Fibroblast of the aortic adventitia (primary cell): ENCODE data around the gene SFI1. TPM values are rescaled to one million over a fixed set of nuclear protein-coding genes. Genes with fewer than 3 reads are reported as not detected.

Experiments used
- DNase-seq: peaks from one replicate; pipeline ENCODE4 v3.0.0-alpha.2; 2010; ENCODE audit warnings: low read depth
- H3K4me3 ChIP-seq: 2 replicates; pipeline ENCODE4 v1.5.1; 2011; ENCODE audit warnings: low read depth, mild to moderate bottlenecking, control low read depth, low read length, moderate library complexity
- CTCF ChIP-seq: IDR thresholded peaks from 2 replicates; pipeline ENCODE4 v1.5.1; 2011; ENCODE audit warnings: mild to moderate bottlenecking, low read length, control low read depth, inconsistent platforms; ENCODE audit not compliant: insufficient read depth
- total RNA-seq: library from RNA; depleted of rRNA; stranded (reverse); fragments of >200 nt; gene quantifications from 2 replicates; pipeline ENCODE4 v1.2.3, GENCODE V29; 2012; ENCODE audit warnings: low replicate concordance

SFI1 gene
- total RNA-seq, 1 donor, result 19.9 TPM

- H3K4me3 ChIP-seq, result no peak overlapping the region
- no peak for TF ChIP-seq CTCF
- no peak for DNase-seq
Measured at GRCh38 chr22:31637891-31638618, 141.7 kb downstream of the SFI1 start.

DNA sequence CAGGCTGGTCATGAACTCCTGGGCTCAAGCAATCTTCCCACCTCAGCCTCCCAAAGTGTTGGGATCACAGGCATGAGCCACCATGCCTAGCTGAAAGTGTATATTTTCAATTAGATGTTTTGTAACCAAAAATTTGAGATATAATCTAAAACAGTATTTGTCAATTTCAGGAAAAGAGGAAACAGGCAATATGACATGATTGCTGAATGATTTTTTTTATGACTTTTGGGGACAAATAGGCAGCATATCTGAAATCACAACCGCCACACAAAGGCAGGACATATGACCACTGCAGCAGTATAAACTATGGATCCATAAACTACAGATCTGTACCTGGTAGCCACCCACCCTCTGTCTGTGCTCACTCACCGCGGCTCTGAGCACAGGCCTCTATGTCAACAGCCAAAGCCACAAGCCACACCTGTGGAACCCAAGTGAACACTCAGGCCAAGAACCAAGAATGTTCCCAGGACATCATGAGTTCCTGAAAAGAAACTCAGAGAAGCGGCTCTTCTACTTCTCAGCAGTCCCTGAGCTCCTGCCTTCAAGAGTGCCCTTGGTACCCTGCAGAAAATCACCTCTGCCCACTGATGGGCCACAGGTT lies 143.2 kb downstream of the SFI1 start:
- DNase-seq, result no peak
- no peak overlapping the region for H3K4me3 ChIP-seq
- TF ChIP-seq CTCF, result no peak

DNA sequence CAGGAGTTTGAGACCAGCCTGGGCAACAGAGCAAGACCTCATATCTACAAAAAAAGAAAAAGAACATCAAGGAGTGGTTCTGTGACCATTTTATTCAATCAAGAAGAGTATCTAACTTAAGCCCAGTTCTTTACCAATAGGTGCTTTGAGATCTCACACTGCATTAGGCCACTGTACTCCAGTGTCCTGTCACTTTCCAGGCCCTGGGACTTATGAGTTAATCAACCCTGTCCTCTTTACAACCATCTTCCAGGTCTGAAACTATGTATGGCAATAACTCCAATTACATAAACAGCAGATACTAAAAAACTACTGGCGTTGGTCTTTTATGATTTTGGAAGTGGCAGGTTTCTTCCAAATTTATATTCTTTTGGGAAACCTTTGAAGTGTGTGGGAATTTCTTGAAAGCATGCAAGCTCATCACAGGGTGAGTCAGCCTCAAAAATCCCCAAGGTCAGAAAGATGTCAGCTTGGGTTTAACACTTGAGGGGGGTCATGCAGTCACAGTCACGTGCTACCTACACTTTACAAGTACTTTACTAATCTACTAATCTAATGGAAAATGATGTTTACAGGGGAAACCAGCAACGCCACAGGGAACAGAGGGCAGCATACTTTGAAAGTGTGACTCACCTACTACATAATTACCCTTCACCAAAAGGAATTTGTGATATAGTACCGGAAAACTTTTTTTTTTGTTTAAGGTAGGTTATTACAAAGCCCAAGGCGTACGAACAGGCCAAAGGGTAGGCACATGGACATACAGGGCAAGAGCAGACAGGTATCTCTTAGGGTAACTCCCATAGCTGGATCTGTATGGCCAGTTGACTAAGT lies 150.1 kb downstream of the SFI1 start:
- TF ChIP-seq CTCF, result no peak
- peak; percentile 91 for DNase-seq
- no peak overlapping the region for H3K4me3 ChIP-seq

- no peak for DNase-seq
Measured at GRCh38 chr22:31647066-31647465, 150.7 kb downstream of the SFI1 start.

GRCh38 chr22:31647523-31648320 lies 151.4 kb downstream of the SFI1 start:
- H3K4me3 ChIP-seq, result no peak overlapping the region
- no peak for TF ChIP-seq CTCF
- peak; percentile 48 for DNase-seq

More at GRCh38 chr22:31647066-31647465, 150.7 kb downstream of the SFI1 start:
- TF ChIP-seq CTCF, result no peak
- H3K4me3 ChIP-seq, result no peak overlapping the region

DNA sequence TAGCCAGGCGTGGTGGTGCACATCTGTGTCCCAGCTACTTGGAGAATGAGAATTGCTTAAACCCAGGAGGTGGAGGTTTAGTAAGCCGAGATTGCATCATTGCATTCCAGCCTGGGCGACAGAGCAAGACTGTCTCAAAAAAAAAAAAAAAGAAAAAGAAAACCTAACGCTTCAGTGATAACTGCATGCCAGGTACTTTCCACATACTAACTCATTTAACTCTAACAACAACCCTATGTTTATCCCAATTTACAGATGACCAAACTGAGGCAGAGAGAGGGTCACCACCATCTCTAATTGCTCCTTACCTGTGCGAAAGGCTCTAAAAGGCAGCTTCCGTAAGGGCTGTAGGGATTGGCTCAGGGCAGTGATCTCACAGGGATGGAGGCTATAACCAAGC lies 154.1 kb downstream of the SFI1 start:
- DNase-seq, result peak; percentile 91
- TF ChIP-seq CTCF, result no peak
- no peak overlapping the region for H3K4me3 ChIP-seq
